ENCODE data around the gene EFHD1. TPM values are rescaled to one million over a fixed set of nuclear protein-coding genes. Genes with fewer than 3 reads are reported as not detected.
A peak's percentile ranks its signal among the peaks of the same experiment; 100 is the strongest.
"Not testable (repeated sequence)": the region's sequence is repeated elsewhere in the genome, so short reads cannot be mapped to it uniquely, and the experiment has no call there.

EFHD1 gene
- total RNA-seq, 2 donors from 2014 or later = 1.1 to 1.8 TPM

- peak overlapping the region; percentile 94 for H3K27ac Mint-ChIP-seq
- H3K27me3 Mint-ChIP-seq = no peaks in the 10 kb centered on the region
- H3K9me3 ChIP-seq (ENCODE audit: control insufficient read depth, low read length, poor library complexity, severe bottlenecking) = no peaks in the 10 kb centered on the region
- DNase-seq = peak in 1 of 3 donors; percentile 13
- peaks cover 26% of the 10 kb centered on the region for H3K4me1 Mint-ChIP-seq
- H3K4me3 Mint-ChIP-seq = peak overlapping the region; percentile 92
- no peaks in the 10 kb centered on the region for H3K36me3 Mint-ChIP-seq (ENCODE audit: low read depth)
- no peak for ATAC-seq
These were observed 64.4 kb downstream of the EFHD1 start for GRCh38 chr2:232697807-232698110.

- Mint-ChIP-seq H3K4me1 (peaks cover 29% of the 10 kb centered on the region), H3K27ac (peak overlapping the region; percentile 94), H3K4me3 (peak overlapping the region; percentile 92), H3K27me3 (no peaks in the 10 kb centered on the region), H3K36me3 (ENCODE audit: low read depth) (no peaks in the 10 kb centered on the region)
- ATAC-seq (no peak), DNase-seq (no peak)
- no peaks in the 10 kb centered on the region for H3K9me3 ChIP-seq (ENCODE audit: control insufficient read depth, low read length, poor library complexity, severe bottlenecking)
These were observed 65.2 kb downstream of the EFHD1 start for GRCh38 chr2:232698556-232699091.

GRCh38 chr2:232699110-232699509 is 65.7 kb downstream of the EFHD1 start:
- Mint-ChIP-seq H3K4me3 (peak overlapping the region; percentile 92), H3K36me3 (ENCODE audit: low read depth) (peaks cover 2% of the 10 kb centered on the region), H3K27ac (peak overlapping the region; percentile 94), H3K4me1 (peaks cover 33% of the 10 kb centered on the region), H3K27me3 (no peaks in the 10 kb centered on the region)
- ATAC-seq (no peak), DNase-seq (no peak)
- H3K9me3 ChIP-seq (ENCODE audit: control insufficient read depth, low read length, poor library complexity, severe bottlenecking) = no peaks in the 10 kb centered on the region

- peak overlapping the region; percentile 94 for H3K27ac Mint-ChIP-seq
- ATAC-seq (no peak), DNase-seq (no peak)
- peak overlapping the region; percentile 44 for H3K4me3 Mint-ChIP-seq
- H3K27me3 Mint-ChIP-seq = no peaks in the 10 kb centered on the region
- H3K36me3 Mint-ChIP-seq (ENCODE audit: low read depth) = peaks cover 5% of the 10 kb centered on the region
- H3K9me3 ChIP-seq (ENCODE audit: control insufficient read depth, low read length, poor library complexity, severe bottlenecking) = no peaks in the 10 kb centered on the region
- peaks cover 33% of the 10 kb centered on the region for H3K4me1 Mint-ChIP-seq
These were observed 66.8 kb downstream of the EFHD1 start for GRCh38 chr2:232700154-232700553.

- H3K27ac Mint-ChIP-seq = no peak overlapping the region
- no peaks in the 10 kb centered on the region for H3K27me3 Mint-ChIP-seq
- H3K4me3 Mint-ChIP-seq = no peak overlapping the region
- H3K4me1 Mint-ChIP-seq = peaks cover 13% of the 10 kb centered on the region
- no peak for ATAC-seq
- DNase-seq = no peak
- H3K36me3 Mint-ChIP-seq (ENCODE audit: low read depth) = peaks cover 7% of the 10 kb centered on the region
- H3K9me3 ChIP-seq (ENCODE audit: control insufficient read depth, low read length, poor library complexity, severe bottlenecking) = no peaks in the 10 kb centered on the region
These were observed 73.7 kb downstream of the EFHD1 start for GRCh38 chr2:232707076-232707475.

- Mint-ChIP-seq H3K27me3 (no peaks in the 10 kb centered on the region), H3K36me3 (ENCODE audit: low read depth) (no peaks in the 10 kb centered on the region), H3K4me3 (peak overlapping the region; percentile 2), H3K4me1 (peaks cover 21% of the 10 kb centered on the region), H3K27ac (no peak overlapping the region)
- H3K9me3 ChIP-seq (ENCODE audit: control insufficient read depth, low read length, poor library complexity, severe bottlenecking) = no peaks in the 10 kb centered on the region
- ATAC-seq (no peak), DNase-seq (no peak)
These were observed 80.1 kb downstream of the EFHD1 start for GRCh38 chr2:232713505-232713904.

- no peak for DNase-seq
- no peaks in the 10 kb centered on the region for H3K27me3 Mint-ChIP-seq
- no peak for ATAC-seq
- H3K9me3 ChIP-seq (ENCODE audit: control insufficient read depth, low read length, poor library complexity, severe bottlenecking) = no peaks in the 10 kb centered on the region
- H3K4me3 Mint-ChIP-seq = no peak overlapping the region
- peaks cover 23% of the 10 kb centered on the region for H3K4me1 Mint-ChIP-seq
- no peaks in the 10 kb centered on the region for H3K36me3 Mint-ChIP-seq (ENCODE audit: low read depth)
- peak overlapping the region; percentile 37 for H3K27ac Mint-ChIP-seq
These were observed 81.6 kb downstream of the EFHD1 start for GRCh38 chr2:232714969-232715368.

- not testable (repeated sequence) for DNase-seq; H3K4me3 Mint-ChIP-seq; ATAC-seq; H3K27me3 Mint-ChIP-seq; H3K9me3 ChIP-seq (ENCODE audit: control insufficient read depth, low read length, poor library complexity, severe bottlenecking); H3K27ac Mint-ChIP-seq
- Mint-ChIP-seq H3K36me3 (ENCODE audit: low read depth) (peaks cover 16% of the 10 kb centered on the region), H3K4me1 (peaks cover 31% of the 10 kb centered on the region)
These were observed 86.7 kb downstream of the EFHD1 start for GRCh38 chr2:232720056-232720455.

- Mint-ChIP-seq H3K4me1 (peaks cover 24% of the 10 kb centered on the region), H3K27ac (peak overlapping the region; percentile 74), H3K27me3 (no peaks in the 10 kb centered on the region), H3K36me3 (ENCODE audit: low read depth) (peaks cover 17% of the 10 kb centered on the region), H3K4me3 (no peak overlapping the region)
- no peak for DNase-seq
- no peak for ATAC-seq
- no peaks in the 10 kb centered on the region for H3K9me3 ChIP-seq (ENCODE audit: control insufficient read depth, low read length, poor library complexity, severe bottlenecking)
These were observed 87.9 kb downstream of the EFHD1 start for GRCh38 chr2:232721261-232721660.

- no peak for DNase-seq
- H3K4me1 Mint-ChIP-seq = peaks cover 21% of the 10 kb centered on the region
- H3K36me3 Mint-ChIP-seq (ENCODE audit: low read depth) = peaks cover 17% of the 10 kb centered on the region
- no peaks in the 10 kb centered on the region for H3K9me3 ChIP-seq (ENCODE audit: control insufficient read depth, low read length, poor library complexity, severe bottlenecking)
- no peak for ATAC-seq
- no peak overlapping the region for H3K4me3 Mint-ChIP-seq
- no peaks in the 10 kb centered on the region for H3K27me3 Mint-ChIP-seq
- peak overlapping the region; percentile 74 for H3K27ac Mint-ChIP-seq
These were observed 88.5 kb downstream of the EFHD1 start for GRCh38 chr2:232721882-232722281.

GRCh38 chr2:232723027-232723426 is 89.6 kb downstream of the EFHD1 start:
- no peak for ATAC-seq
- Mint-ChIP-seq H3K4me1 (peaks cover 27% of the 10 kb centered on the region), H3K27ac (peak overlapping the region; percentile 71)

GRCh38 chr2:232728785-232729184 is 95.4 kb downstream of the EFHD1 start:
- DNase-seq (no peak), ATAC-seq (no peak)
- no peaks in the 10 kb centered on the region for H3K27me3 Mint-ChIP-seq
- H3K4me3 Mint-ChIP-seq = no peak overlapping the region
- no peaks in the 10 kb centered on the region for H3K9me3 ChIP-seq (ENCODE audit: control insufficient read depth, low read length, poor library complexity, severe bottlenecking)
- H3K27ac Mint-ChIP-seq = peak overlapping the region; percentile 19
- H3K4me1 Mint-ChIP-seq = peaks cover 18% of the 10 kb centered on the region
- H3K36me3 Mint-ChIP-seq (ENCODE audit: low read depth) = peaks cover 20% of the 10 kb centered on the region

More at GRCh38 chr2:232723027-232723426, 89.6 kb downstream of the EFHD1 start:
- DNase-seq = no peak
- Mint-ChIP-seq H3K4me3 (no peak overlapping the region), H3K27me3 (no peaks in the 10 kb centered on the region), H3K36me3 (ENCODE audit: low read depth) (peaks cover 21% of the 10 kb centered on the region)
- H3K9me3 ChIP-seq (ENCODE audit: control insufficient read depth, low read length, poor library complexity, severe bottlenecking) = no peaks in the 10 kb centered on the region

- H3K27ac Mint-ChIP-seq = peak overlapping the region; percentile 32
These were observed 98.1 kb downstream of the EFHD1 start for GRCh38 chr2:232731470-232731869.

More at GRCh38 chr2:232731470-232731869, 98.1 kb downstream of the EFHD1 start:
- Mint-ChIP-seq H3K4me3 (no peak overlapping the region), H3K4me1 (peaks cover 14% of the 10 kb centered on the region), H3K27me3 (no peaks in the 10 kb centered on the region), H3K36me3 (ENCODE audit: low read depth) (peaks cover 15% of the 10 kb centered on the region)
- H3K9me3 ChIP-seq (ENCODE audit: control insufficient read depth, low read length, poor library complexity, severe bottlenecking) = no peaks in the 10 kb centered on the region
- ATAC-seq (no peak), DNase-seq (no peak)

Data from T-helper 17 cell (primary cell).